CD4-positive, alpha-beta T cell treated with Interleukin-10 for 1 hour (primary cell): ENCODE data around the gene KRTAP6-3.

Experiments
- DNase-seq: peaks from one replicate; pipeline ENCODE4 v3.0.0-alpha.2; 2020

The KRTAP6-3 gene

GRCh38 chr21:30592140-30592539 is at the start of gene KRTAP6-3:
TSS of gene KRTAP6-3 (plus strand) at chr21:30592440. CDS start at chr21:30592446, 6 bp downstream.
- no peak for DNase-seq

- DNase-seq = no peak
Measured at GRCh38 chr21:30552782-30553181, 39.5 kb upstream of the KRTAP6-3 start.

GRCh38 chr21:30555095-30555494 is 37.1 kb upstream of the KRTAP6-3 start:
- DNase-seq = no peak

GRCh38 chr21:30561264-30561895 is 30.9 kb upstream of the KRTAP6-3 start, which contains the start of gene KRTAP19-7:
TSS of gene KRTAP19-7 (minus strand) at chr21:30561314. CDS start at chr21:30561289, 25 bp downstream.
- no peak for DNase-seq

GRCh38 chr21:30561957-30562356 is 30.3 kb upstream of the KRTAP6-3 start:
- DNase-seq = no peak

GRCh38 chr21:30563072-30563471 is 29.2 kb upstream of the KRTAP6-3 start:
- no peak for DNase-seq

GRCh38 chr21:30563630-30564029 is 28.6 kb upstream of the KRTAP6-3 start:
- DNase-seq = no peak

GRCh38 chr21:30567617-30568016 is 24.6 kb upstream of the KRTAP6-3 start:
- no peak for DNase-seq

- DNase-seq = no peak
Measured at GRCh38 chr21:30577766-30578165, 14.5 kb upstream of the KRTAP6-3 start.

GRCh38 chr21:30579346-30579745 is 12.9 kb upstream of the KRTAP6-3 start:
- no peak for DNase-seq

- DNase-seq = no peak
Measured at GRCh38 chr21:30580132-30580531, 12.1 kb upstream of the KRTAP6-3 start.

- DNase-seq = no peak
Measured at GRCh38 chr21:30582870-30583269, 9.4 kb upstream of the KRTAP6-3 start.

- no peak for DNase-seq
Measured at GRCh38 chr21:30590297-30590696, 1.9 kb upstream of the KRTAP6-3 start, which contains the start of gene KRTAP22-2. TSS of gene KRTAP22-2 (minus strand) at chr21:30590397.

GRCh38 chr21:30598802-30599201 is 6.6 kb downstream of the KRTAP6-3 start, which contains the start of gene KRTAP6-2:
TSS of gene KRTAP6-2 (minus strand) at chr21:30598902. CDS start at chr21:30598874, 28 bp downstream.
- DNase-seq = no peak

GRCh38 chr21:30600787-30601186 is 8.5 kb downstream of the KRTAP6-3 start, which contains the start of gene KRTAP22-1:
TSS of gene KRTAP22-1 (plus strand) at chr21:30601087.
- DNase-seq = no peak

- DNase-seq = no peak
Measured at GRCh38 chr21:30605968-30606367, 13.7 kb downstream of the KRTAP6-3 start.

GRCh38 chr21:30612132-30612531 is 19.9 kb downstream of the KRTAP6-3 start:
- DNase-seq = no peak

GRCh38 chr21:30613836-30614235 is 21.6 kb downstream of the KRTAP6-3 start, which contains the start of gene KRTAP6-1:
TSS of gene KRTAP6-1 (minus strand) at chr21:30613930. CDS start at chr21:30613904, 26 bp downstream.
- no peak for DNase-seq

GRCh38 chr21:30615199-30615598 is 23.0 kb downstream of the KRTAP6-3 start:
- DNase-seq = no peak

GRCh38 chr21:30616125-30616524 is 23.9 kb downstream of the KRTAP6-3 start, which contains the start of gene KRTAP20-1:
TSS of gene KRTAP20-1 (plus strand) at chr21:30616425. CDS start at chr21:30616455, 30 bp downstream.
- DNase-seq = no peak

GRCh38 chr21:30620080-30620479 is 27.8 kb downstream of the KRTAP6-3 start:
- no peak for DNase-seq

- DNase-seq = no peak
Measured at GRCh38 chr21:30620522-30620921, 28.3 kb downstream of the KRTAP6-3 start, which contains the start of gene KRTAP20-4. TSS of gene KRTAP20-4 (plus strand) at chr21:30620627.

GRCh38 chr21:30623362-30623761 is 31.1 kb downstream of the KRTAP6-3 start:
- no peak for DNase-seq

- no peak for DNase-seq
Measured at GRCh38 chr21:30625449-30626165, 33.4 kb downstream of the KRTAP6-3 start.
